Central memory CD8-positive, alpha-beta T cell (primary cell): ENCODE measurements around the gene PIK3CA.
A peak's percentile ranks its signal among the peaks of the same experiment; 100 is the strongest.

Experiments
- ATAC-seq: fragments of 150-1000 bp; cut with Tn5 transposase; replicated peaks from 2 replicates; pipeline ENCODE4 v1.10.0; 2022; ENCODE audit warnings: mild to moderate bottlenecking, moderate FRiP score, moderate number of reproducible peaks; ENCODE audit not compliant: poor library complexity, severe bottlenecking; ENCODE audit errors: extremely low read depth
- DNase-seq, 2 donors: peaks; one replicate each; pipeline ENCODE4 v3.0.0; 2021; ENCODE audit warnings: low spot score in 2 of 2
- H3K27ac Mint-ChIP-seq: one replicate; pipeline ENCODE4 v1.8.0; 2022; ENCODE audit warnings: low read depth, mild to moderate bottlenecking, moderate library complexity, mixed read lengths
- H3K27me3 Mint-ChIP-seq: one replicate; pipeline ENCODE4 v1.8.0; 2022; ENCODE audit warnings: mixed read lengths
- H3K36me3 Mint-ChIP-seq: one replicate; pipeline ENCODE4 v1.8.0; 2022; ENCODE audit warnings: mild to moderate bottlenecking, moderate library complexity, mixed read lengths; ENCODE audit not compliant: insufficient read depth
- H3K4me1 Mint-ChIP-seq: one replicate; pipeline ENCODE4 v1.8.0; 2022; ENCODE audit warnings: mixed read lengths
- H3K4me3 Mint-ChIP-seq: one replicate; pipeline ENCODE4 v1.8.0; 2022; ENCODE audit warnings: mild to moderate bottlenecking, moderate library complexity, mixed read lengths
- H3K9me3 Mint-ChIP-seq: one replicate; pipeline ENCODE4 v1.8.0; 2022; ENCODE audit warnings: mixed read lengths

The PIK3CA gene

GRCh38 chr3:179166561-179167201 lies 18.5 kb downstream of the PIK3CA start:
- ATAC-seq, result no peak
- peaks cover 66% of the 10 kb centered on the region for H3K4me1 Mint-ChIP-seq
- H3K27me3 Mint-ChIP-seq, result no peaks in the 10 kb centered on the region
- H3K9me3 Mint-ChIP-seq, result no peaks in the 10 kb centered on the region
- no peak overlapping the region for H3K27ac Mint-ChIP-seq
- DNase-seq, result no peak
- peaks cover 4% of the 10 kb centered on the region for H3K36me3 Mint-ChIP-seq
- H3K4me3 Mint-ChIP-seq, result no peak overlapping the region

GRCh38 chr3:179168918-179169317 lies 20.8 kb downstream of the PIK3CA start:
- no peak for ATAC-seq
- Mint-ChIP-seq H3K36me3 (peaks cover 4% of the 10 kb centered on the region), H3K4me3 (no peak overlapping the region)

GRCh38 chr3:179172546-179172945 lies 24.4 kb downstream of the PIK3CA start:
- DNase-seq (no peak), ATAC-seq (no peak)
- H3K9me3 Mint-ChIP-seq, result no peaks in the 10 kb centered on the region
- H3K4me3 Mint-ChIP-seq, result no peak overlapping the region
- peaks cover 55% of the 10 kb centered on the region for H3K4me1 Mint-ChIP-seq
- H3K36me3 Mint-ChIP-seq, result peaks cover 4% of the 10 kb centered on the region
- H3K27me3 Mint-ChIP-seq, result no peaks in the 10 kb centered on the region
- H3K27ac Mint-ChIP-seq, result no peak overlapping the region

More at GRCh38 chr3:179168918-179169317, 20.8 kb downstream of the PIK3CA start:
- Mint-ChIP-seq H3K27ac (no peak overlapping the region), H3K27me3 (no peaks in the 10 kb centered on the region), H3K9me3 (no peaks in the 10 kb centered on the region), H3K4me1 (peaks cover 57% of the 10 kb centered on the region)
- no peak for DNase-seq

GRCh38 chr3:179174316-179174715 lies 26.2 kb downstream of the PIK3CA start:
- Mint-ChIP-seq H3K27ac (no peak overlapping the region), H3K27me3 (no peaks in the 10 kb centered on the region), H3K9me3 (no peaks in the 10 kb centered on the region), H3K36me3 (peaks cover 3% of the 10 kb centered on the region), H3K4me1 (peaks cover 38% of the 10 kb centered on the region), H3K4me3 (no peak overlapping the region)
- DNase-seq (no peak), ATAC-seq (no peak)

- peaks cover 1% of the 10 kb centered on the region for H3K36me3 Mint-ChIP-seq
- H3K27me3 Mint-ChIP-seq, result no peaks in the 10 kb centered on the region
- H3K4me1 Mint-ChIP-seq, result peaks cover 35% of the 10 kb centered on the region
- no peak overlapping the region for H3K4me3 Mint-ChIP-seq
- ATAC-seq (no peak), DNase-seq (no peak)
- H3K27ac Mint-ChIP-seq, result peak overlapping the region; percentile 0
- H3K9me3 Mint-ChIP-seq, result no peaks in the 10 kb centered on the region
Observed at GRCh38 chr3:179174898-179175297, 26.7 kb downstream of the PIK3CA start.

GRCh38 chr3:179175358-179175757 lies 27.2 kb downstream of the PIK3CA start:
- H3K4me3 Mint-ChIP-seq, result no peak overlapping the region
- peaks cover 32% of the 10 kb centered on the region for H3K4me1 Mint-ChIP-seq
- no peaks in the 10 kb centered on the region for H3K36me3 Mint-ChIP-seq

GRCh38 chr3:179177611-179178010 lies 29.5 kb downstream of the PIK3CA start:
- H3K27ac Mint-ChIP-seq, result no peak overlapping the region
- no peak overlapping the region for H3K4me3 Mint-ChIP-seq
- H3K36me3 Mint-ChIP-seq, result no peaks in the 10 kb centered on the region
- peaks cover 25% of the 10 kb centered on the region for H3K4me1 Mint-ChIP-seq
- no peaks in the 10 kb centered on the region for H3K9me3 Mint-ChIP-seq
- no peaks in the 10 kb centered on the region for H3K27me3 Mint-ChIP-seq
- ATAC-seq (no peak), DNase-seq (no peak)

More at GRCh38 chr3:179175358-179175757, 27.2 kb downstream of the PIK3CA start:
- DNase-seq (no peak), ATAC-seq (no peak)
- H3K9me3 Mint-ChIP-seq, result no peaks in the 10 kb centered on the region
- peak overlapping the region; percentile 0 for H3K27ac Mint-ChIP-seq
- H3K27me3 Mint-ChIP-seq, result no peaks in the 10 kb centered on the region

- no peak for DNase-seq
- Mint-ChIP-seq H3K27ac (no peak overlapping the region), H3K4me3 (no peak overlapping the region), H3K9me3 (no peaks in the 10 kb centered on the region), H3K27me3 (no peaks in the 10 kb centered on the region), H3K4me1 (peaks cover 39% of the 10 kb centered on the region), H3K36me3 (no peaks in the 10 kb centered on the region)
- ATAC-seq, result no peak
Observed at GRCh38 chr3:179179256-179179655, 31.1 kb downstream of the PIK3CA start.

- Mint-ChIP-seq H3K4me3 (no peak overlapping the region), H3K27me3 (no peaks in the 10 kb centered on the region), H3K36me3 (no peaks in the 10 kb centered on the region), H3K27ac (no peak overlapping the region), H3K4me1 (peaks cover 39% of the 10 kb centered on the region), H3K9me3 (no peaks in the 10 kb centered on the region)
- DNase-seq (no peak), ATAC-seq (peak; percentile 28)
Observed at GRCh38 chr3:179179979-179180759, 32.0 kb downstream of the PIK3CA start.

- Mint-ChIP-seq H3K36me3 (no peaks in the 10 kb centered on the region), H3K27ac (no peak overlapping the region), H3K4me1 (peaks cover 37% of the 10 kb centered on the region), H3K27me3 (no peaks in the 10 kb centered on the region), H3K9me3 (no peaks in the 10 kb centered on the region), H3K4me3 (no peak overlapping the region)
- no peak for DNase-seq
- ATAC-seq, result no peak
Observed at GRCh38 chr3:179181021-179181472, 32.9 kb downstream of the PIK3CA start.

GRCh38 chr3:179181993-179182551 lies 33.9 kb downstream of the PIK3CA start:
- Mint-ChIP-seq H3K4me1 (peaks cover 42% of the 10 kb centered on the region), H3K4me3 (no peak overlapping the region), H3K27ac (peak overlapping the region; percentile 29), H3K9me3 (no peaks in the 10 kb centered on the region), H3K27me3 (no peaks in the 10 kb centered on the region), H3K36me3 (no peaks in the 10 kb centered on the region)
- no peak for ATAC-seq
- DNase-seq, result no peak

GRCh38 chr3:179182902-179183301 lies 34.7 kb downstream of the PIK3CA start:
- Mint-ChIP-seq H3K4me1 (peaks cover 42% of the 10 kb centered on the region), H3K27me3 (no peaks in the 10 kb centered on the region), H3K36me3 (no peaks in the 10 kb centered on the region), H3K27ac (no peak overlapping the region), H3K4me3 (no peak overlapping the region), H3K9me3 (no peaks in the 10 kb centered on the region)
- ATAC-seq, result no peak
- no peak for DNase-seq

- H3K4me1 Mint-ChIP-seq, result peaks cover 43% of the 10 kb centered on the region
- ATAC-seq (no peak), DNase-seq (no peak)
- no peaks in the 10 kb centered on the region for H3K27me3 Mint-ChIP-seq
- H3K27ac Mint-ChIP-seq, result no peak overlapping the region
- no peaks in the 10 kb centered on the region for H3K9me3 Mint-ChIP-seq
- no peaks in the 10 kb centered on the region for H3K36me3 Mint-ChIP-seq
- no peak overlapping the region for H3K4me3 Mint-ChIP-seq
Observed at GRCh38 chr3:179184826-179185225, 36.7 kb downstream of the PIK3CA start.
